Activated CD8-positive, alpha-beta T cell treated with anti-CD3 and anti-CD28 coated beads, Interleukin-2, amount 10 ng/mL, durations not matched to agents 7 days and 5 days (primary cell): ENCODE data around the gene NOB1. TPM values are rescaled to one million over a fixed set of nuclear protein-coding genes. Genes with fewer than 3 reads are reported as not detected.

ENCODE experiments used
- ATAC-seq: fragments of 150-1000 bp; cut with Tn5 transposase; one replicate; pipeline ENCODE4 v1.10.0; 2021; ENCODE audit warnings: moderate library complexity
- CTCF ChIA-PET: fragments of 350-600 bp; sonication (Branson Sonifier 250); formaldehyde crosslinking; loops from one replicate; lab custom pipeline; 2021; ENCODE audit warnings: antibody characterized with exemption; lab: Charles Lee
- POLR2A ChIA-PET: fragments of 350-600 bp; sonication (Branson Sonifier 250); formaldehyde crosslinking; loops from one replicate; lab custom pipeline; 2021; ENCODE audit warnings: antibody characterized with exemption; lab: Charles Lee
- DNase-seq: peaks from one replicate; pipeline ENCODE4 v3.0.0-alpha.2; 2020
- H3K27ac Mint-ChIP-seq: one replicate; pipeline ENCODE4 v1.8.0; 2021; ENCODE audit warnings: mild to moderate bottlenecking, mixed read lengths
- H3K27me3 Mint-ChIP-seq: one replicate; pipeline ENCODE4 v1.8.0; 2021; ENCODE audit warnings: low read depth, mixed read lengths
- H3K36me3 Mint-ChIP-seq: one replicate; pipeline ENCODE4 v1.8.0; 2021; ENCODE audit warnings: low read depth, mixed read lengths
- H3K4me1 Mint-ChIP-seq: one replicate; pipeline ENCODE4 v1.8.0; 2021; ENCODE audit warnings: low read depth, mixed read lengths
- H3K4me3 Mint-ChIP-seq: one replicate; pipeline ENCODE4 v1.8.0; 2021; ENCODE audit warnings: mild to moderate bottlenecking, mixed read lengths
- H3K9me3 Mint-ChIP-seq: one replicate; pipeline ENCODE4 v1.8.0; 2022; ENCODE audit warnings: mixed read lengths; ENCODE audit not compliant: insufficient read depth
- total RNA-seq, 2 experiments: library from RNA; stranded (reverse); gene quantifications; one replicate each; pipeline ENCODE4 v1.2.3, GENCODE V29; 2021

The NOB1 gene
- total RNA-seq, 2 experiments from 2014 or later, result 53.3 to 58.8 TPM

DNA sequence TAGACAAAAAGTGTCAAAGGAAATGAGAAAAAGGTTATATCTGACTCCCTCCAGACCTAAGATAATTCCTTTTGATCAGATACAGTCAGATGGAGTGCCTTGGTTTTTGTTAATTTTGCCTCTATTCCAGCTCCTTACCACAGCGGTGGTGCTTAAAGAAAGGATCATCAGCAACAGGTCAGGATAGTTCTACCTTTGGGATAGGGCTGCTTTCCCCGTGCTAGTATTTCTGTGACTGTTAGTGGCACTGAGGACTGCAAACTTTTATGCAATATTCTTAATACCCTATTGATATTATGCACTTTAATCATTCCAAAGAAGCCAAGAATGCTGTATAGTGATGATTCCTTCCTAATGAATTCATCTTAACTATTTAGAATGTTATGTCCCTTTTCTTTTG is 52.9 kb downstream of the NOB1 start:
- ATAC-seq (no peak), DNase-seq (no peak)
- no peak overlapping the region for H3K4me3 Mint-ChIP-seq
- no peak overlapping the region for H3K27ac Mint-ChIP-seq
- no peaks in the 10 kb centered on the region for H3K27me3 Mint-ChIP-seq
- no peaks in the 10 kb centered on the region for H3K9me3 Mint-ChIP-seq
- H3K4me1 Mint-ChIP-seq, result no peaks in the 10 kb centered on the region
- ChIA-PET POLR2A (interaction anchor here (0.6 kb wide), 1 partner anchor 61 kb away, joined by 3 read pairs; no protein-coding TSS in a partner anchor), CTCF (interaction anchor here (0.6 to 1.6 kb wide), 2 partner anchors 52 to 229 kb away, joined by 3 to 4 read pairs; partner anchors contain the start of gene NOB1)
- peaks cover 6% of the 10 kb centered on the region for H3K36me3 Mint-ChIP-seq

DNA sequence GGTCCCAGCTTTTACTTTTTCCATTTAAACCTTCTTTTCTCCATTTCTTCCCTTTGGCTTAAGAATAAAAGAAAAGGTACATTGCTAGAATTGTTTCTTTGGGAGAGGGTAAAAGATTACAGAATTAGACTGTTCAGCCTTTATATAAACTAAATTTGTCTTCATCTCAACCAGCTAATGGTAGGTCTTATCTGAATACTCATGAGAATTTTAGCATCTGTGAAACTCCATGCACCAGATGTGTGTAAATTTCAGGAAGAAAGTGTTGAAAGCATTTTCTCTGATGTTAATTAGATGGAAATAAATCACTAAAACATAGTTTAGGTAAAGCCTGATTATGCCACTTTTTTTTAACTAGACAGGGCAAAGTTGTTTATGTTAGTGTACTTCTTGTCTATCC is 53.3 kb downstream of the NOB1 start:
- Mint-ChIP-seq H3K27me3 (no peaks in the 10 kb centered on the region), H3K4me3 (no peak overlapping the region), H3K9me3 (no peaks in the 10 kb centered on the region), H3K36me3 (peaks cover 6% of the 10 kb centered on the region), H3K4me1 (no peaks in the 10 kb centered on the region), H3K27ac (no peak overlapping the region)
- ChIA-PET POLR2A (no interaction called here), CTCF (interaction anchor here (0.6 kb wide), 1 partner anchor 53 kb away, joined by 3 read pairs; the partner anchor contains the start of gene NOB1)
- DNase-seq (no peak), ATAC-seq (no peak)

DNA sequence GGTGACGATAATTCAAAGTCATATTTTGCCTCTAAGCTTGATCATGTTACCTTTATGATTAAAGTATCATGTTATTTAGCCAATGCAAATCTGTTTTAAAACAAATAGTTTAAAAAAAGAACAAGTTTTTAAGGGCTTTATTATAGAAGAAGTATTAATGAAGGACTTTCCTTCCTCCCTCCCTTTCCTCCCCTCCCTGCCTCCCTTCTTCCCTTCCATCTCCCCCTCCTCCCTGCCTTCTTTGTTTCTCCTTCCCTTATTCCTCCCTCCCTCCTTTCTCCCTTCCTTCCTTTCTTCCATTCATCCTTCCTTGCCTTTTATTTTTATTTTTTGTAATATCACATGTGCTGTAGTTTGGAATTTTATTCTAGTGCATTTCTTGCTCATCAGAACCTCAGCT is 54.8 kb downstream of the NOB1 start:
- Mint-ChIP-seq H3K4me3 (no peak overlapping the region), H3K27ac (no peak overlapping the region), H3K36me3 (peaks cover 15% of the 10 kb centered on the region), H3K9me3 (no peaks in the 10 kb centered on the region), H3K4me1 (no peaks in the 10 kb centered on the region), H3K27me3 (no peaks in the 10 kb centered on the region)
- ATAC-seq, result no peak
- POLR2A ChIA-PET, result interaction anchor here (0.6 kb wide), 1 partner anchor 18 kb away, joined by 3 read pairs; no protein-coding TSS in a partner anchor
- DNase-seq, result no peak
- CTCF ChIA-PET, result interaction anchor here (0.5 to 2.1 kb wide), 3 partner anchors 9 to 325 kb away, joined by 3 to 8 read pairs (median 5); no protein-coding TSS in a partner anchor

DNA sequence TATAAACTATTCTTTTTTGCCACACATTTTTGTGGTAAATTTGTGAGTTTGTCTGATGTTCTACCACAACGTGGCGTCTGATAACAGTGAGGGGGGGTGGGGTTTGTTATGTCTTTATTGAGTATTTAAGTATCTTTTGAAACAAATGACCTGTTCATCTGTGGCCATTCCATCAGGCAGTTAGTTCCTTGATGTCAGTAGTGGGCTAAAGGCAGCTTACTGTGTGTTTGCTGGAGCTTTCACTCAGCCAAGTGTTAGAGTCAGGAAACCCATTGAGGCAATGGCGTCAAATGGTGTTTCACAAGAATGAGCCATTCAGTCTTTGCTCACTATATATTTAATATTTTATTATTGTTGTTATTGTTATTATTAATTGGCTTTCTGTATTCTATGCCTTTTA is 56.3 kb downstream of the NOB1 start:
- ATAC-seq, result no peak
- Mint-ChIP-seq H3K36me3 (peaks cover 21% of the 10 kb centered on the region), H3K27ac (no peak overlapping the region), H3K27me3 (no peaks in the 10 kb centered on the region), H3K4me1 (no peaks in the 10 kb centered on the region), H3K9me3 (no peaks in the 10 kb centered on the region), H3K4me3 (no peak overlapping the region)
- POLR2A ChIA-PET, result interaction anchor here (0.9 kb wide), 1 partner anchor 15 kb away, joined by 3 read pairs; no protein-coding TSS in a partner anchor
- CTCF ChIA-PET, result interaction anchor here (0.8 to 2.1 kb wide), 3 partner anchors 9 to 303 kb away, joined by 3 to 8 read pairs (median 3); no protein-coding TSS in a partner anchor
- no peak for DNase-seq

GRCh38 chr16:69693916-69694315 is 60.8 kb downstream of the NOB1 start:
- ATAC-seq, result no peak
- CTCF ChIA-PET, result interaction anchor here (1.4 to 1.9 kb wide), 2 partner anchors 15 to 60 kb away, joined by 4 to 7 read pairs; partner anchors contain the start of gene NOB1

GRCh38 chr16:69691980-69692911 is 62.5 kb downstream of the NOB1 start:
- H3K27ac Mint-ChIP-seq, result no peak overlapping the region
- no peak for ATAC-seq

More at GRCh38 chr16:69693916-69694315, 60.8 kb downstream of the NOB1 start:
- H3K27me3 Mint-ChIP-seq, result no peaks in the 10 kb centered on the region
- no peak overlapping the region for H3K27ac Mint-ChIP-seq
- H3K4me1 Mint-ChIP-seq, result no peaks in the 10 kb centered on the region
- POLR2A ChIA-PET, result no interaction called here
- H3K36me3 Mint-ChIP-seq, result peaks cover 47% of the 10 kb centered on the region
- no peak for DNase-seq
- H3K9me3 Mint-ChIP-seq, result no peaks in the 10 kb centered on the region
- no peak overlapping the region for H3K4me3 Mint-ChIP-seq

More at GRCh38 chr16:69691980-69692911, 62.5 kb downstream of the NOB1 start:
- no peak for DNase-seq
- CTCF ChIA-PET, result interaction anchor here (1.0 kb wide), 1 partner anchor 11 kb away, joined by 3 read pairs; no protein-coding TSS in a partner anchor
- Mint-ChIP-seq H3K9me3 (no peaks in the 10 kb centered on the region), H3K4me3 (no peak overlapping the region), H3K36me3 (peaks cover 44% of the 10 kb centered on the region), H3K4me1 (no peaks in the 10 kb centered on the region), H3K27me3 (no peaks in the 10 kb centered on the region)
- POLR2A ChIA-PET, result interaction anchor here (0.6 kb wide), 1 partner anchor 380 kb away, joined by 5 read pairs; no protein-coding TSS in a partner anchor

Other genes starting within 250 kb of the NOB1 start
- gene NFAT5, start 189.0 kb downstream of the NOB1 start, total RNA-seq, result 10 to 100 TPM; 16.8 to 17.5 TPM
- 10 to 100 TPM; 18.3 to 20.1 TPM for gene NQO1, start 28.4 kb downstream of the NOB1 start, total RNA-seq
- gene WWP2, start 7.4 kb upstream of the NOB1 start, total RNA-seq, result 10 to 100 TPM; 60.1 to 64.5 TPM
- under 1 TPM; 0.63 to 0.95 TPM for gene CLEC18A, start 196.4 kb upstream of the NOB1 start, total RNA-seq